ENCODE measurements around the gene POLR2H. TPM values are rescaled to one million over a fixed set of nuclear protein-coding genes. Genes with fewer than 3 reads are reported as not detected.

Gene POLR2H
- total and polyA plus RNA-seq, 3 donors from 2014 or later: 65.0 to 76.4 (median 72.2) TPM

DNA sequence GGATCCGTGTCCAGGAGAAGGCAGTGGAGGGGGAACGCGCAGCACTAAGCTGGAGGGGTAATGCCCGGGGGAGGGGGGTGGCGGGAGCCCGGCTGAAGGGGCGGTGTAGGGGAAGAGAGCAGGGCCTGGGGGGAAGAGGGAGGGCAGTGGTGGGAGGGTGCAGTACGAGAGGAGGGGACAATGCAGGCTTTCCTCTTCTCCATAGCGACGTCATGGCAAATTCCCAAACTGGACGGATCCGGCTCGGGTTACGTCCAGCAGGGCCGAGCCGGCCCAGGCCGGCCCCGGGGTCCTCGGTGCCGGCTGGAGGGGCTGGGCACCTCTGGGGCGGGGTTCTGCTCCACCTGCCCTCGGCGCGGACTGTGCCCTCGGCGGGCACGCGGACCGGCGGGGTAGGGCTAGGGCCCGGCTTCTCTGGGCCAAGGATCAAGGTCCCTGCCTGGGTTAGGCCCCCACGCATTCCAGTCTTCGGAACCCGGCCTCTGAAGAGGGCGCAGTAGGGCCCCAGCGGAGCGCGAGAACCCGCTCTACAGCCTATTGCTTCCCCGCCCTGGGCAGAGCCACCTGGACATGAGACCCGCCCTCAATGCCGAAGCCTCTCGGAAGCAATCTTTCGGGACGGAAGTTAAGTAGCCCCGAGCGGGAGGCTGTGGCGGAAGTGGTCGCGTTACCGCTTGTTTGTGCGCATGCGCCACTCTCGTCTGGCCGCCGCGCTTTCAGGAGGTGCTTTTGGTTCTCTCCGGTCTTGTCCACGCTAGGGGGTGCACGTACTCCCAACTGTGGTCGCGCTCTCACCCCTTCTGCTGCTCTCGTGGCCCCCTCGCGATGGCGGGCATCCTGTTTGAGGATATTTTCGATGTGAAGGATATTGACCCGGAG lies 1.4 kb downstream of the POLR2H start:
- intact Hi-C loops (cut with DNase I; ENCODE audit: low total_unique reads): loop anchor here (10.0 kb wide), 1 partner anchor 48 kb away; the partner anchor contains the start of gene EIF4G1
- DNase-seq: peak; percentile 96
- Histone ChIP-seq H3K4me3 (peak overlapping the region; percentile 85 to 86), H3K4me1 (peaks cover 39% of the 10 kb centered on the region), H3K27me3 (no peaks in the 10 kb centered on the region), H3K27ac (peak overlapping the region; percentile 96 to 98), H3K9me3 (no peaks in the 10 kb centered on the region), H3K36me3 (ENCODE audit: low read depth, missing control alignments) (no peaks in the 10 kb centered on the region)
- WGBS, 2 donors: 0 to 1% methylated on average over 32 to 60 of the region's 68 CpGs
- TF ChIP-seq, protein P1, sequence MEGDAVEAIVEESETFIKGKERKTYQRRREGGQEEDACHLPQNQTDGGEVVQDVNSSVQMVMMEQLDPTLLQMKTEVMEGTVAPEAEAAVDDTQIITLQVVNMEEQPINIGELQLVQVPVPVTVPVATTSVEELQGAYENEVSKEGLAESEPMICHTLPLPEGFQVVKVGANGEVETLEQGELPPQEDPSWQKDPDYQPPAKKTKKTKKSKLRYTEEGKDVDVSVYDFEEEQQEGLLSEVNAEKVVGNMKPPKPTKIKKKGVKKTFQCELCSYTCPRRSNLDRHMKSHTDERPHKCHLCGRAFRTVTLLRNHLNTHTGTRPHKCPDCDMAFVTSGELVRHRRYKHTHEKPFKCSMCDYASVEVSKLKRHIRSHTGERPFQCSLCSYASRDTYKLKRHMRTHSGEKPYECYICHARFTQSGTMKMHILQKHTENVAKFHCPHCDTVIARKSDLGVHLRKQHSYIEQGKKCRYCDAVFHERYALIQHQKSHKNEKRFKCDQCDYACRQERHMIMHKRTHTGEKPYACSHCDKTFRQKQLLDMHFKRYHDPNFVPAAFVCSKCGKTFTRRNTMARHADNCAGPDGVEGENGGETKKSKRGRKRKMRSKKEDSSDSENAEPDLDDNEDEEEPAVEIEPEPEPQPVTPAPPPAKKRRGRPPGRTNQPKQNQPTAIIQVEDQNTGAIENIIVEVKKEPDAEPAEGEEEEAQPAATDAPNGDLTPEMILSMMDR (IDR thresholded peaks at IDR 0.05): peak; percentile 37 to 55 (median 48)
- peak; percentile 67 for TF ChIP-seq POLR2A (IDR thresholded peaks at IDR 0.05)

DNA sequence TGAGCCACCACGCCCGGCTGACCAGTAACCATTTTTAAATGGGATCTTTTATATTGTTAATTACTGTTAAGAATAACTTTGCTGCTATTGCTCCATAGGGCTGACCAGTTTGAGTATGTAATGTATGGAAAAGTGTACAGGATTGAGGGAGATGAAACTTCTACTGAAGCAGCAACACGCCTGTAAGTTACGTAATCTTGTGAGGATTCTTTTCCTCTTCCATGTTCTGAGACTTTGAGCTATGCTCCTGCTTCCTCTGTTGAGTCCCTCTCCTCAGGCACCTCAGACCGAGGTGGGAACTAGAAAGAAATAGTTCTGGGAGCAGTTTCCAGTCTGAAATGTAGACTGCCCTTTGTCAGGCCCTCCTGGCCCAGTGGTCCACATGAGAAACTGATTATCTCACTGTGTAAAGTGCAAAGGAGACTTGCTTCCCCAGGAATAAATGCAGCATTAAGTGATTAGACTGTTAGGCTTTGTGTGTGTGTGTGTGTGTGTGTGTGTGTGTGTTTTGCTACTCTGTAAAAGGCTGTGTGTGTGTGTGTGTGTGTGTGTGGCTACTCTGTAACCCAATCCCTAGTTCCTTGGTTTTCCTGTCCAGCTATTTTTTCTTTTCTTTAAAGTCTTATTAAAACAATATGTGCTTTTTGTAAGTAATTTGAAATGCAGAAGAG lies 5.2 kb downstream of the POLR2H start:
- H3K4me1 ChIP-seq: peaks cover 15% of the 10 kb centered on the region
- no peak overlapping the region for H3K4me3 ChIP-seq
- no peak for DNase-seq
- H3K27me3 ChIP-seq: no peaks in the 10 kb centered on the region
- intact Hi-C loops (cut with DNase I; ENCODE audit: low total_unique reads): loop anchor here (10.0 kb wide), 1 partner anchor 52 kb away; the partner anchor contains the start of gene EIF4G1
- no peak for TF ChIP-seq POLR2A (IDR thresholded peaks at IDR 0.05)
- TF ChIP-seq, protein P1 (IDR thresholded peaks at IDR 0.05): no peak
- no peaks in the 10 kb centered on the region for H3K36me3 ChIP-seq (ENCODE audit: low read depth, missing control alignments)
- no peak overlapping the region for H3K27ac ChIP-seq
- WGBS, 2 donors: 86 to 87% methylated on average over 5 of the region's 5 CpGs
- H3K9me3 ChIP-seq: no peaks in the 10 kb centered on the region

DNA sequence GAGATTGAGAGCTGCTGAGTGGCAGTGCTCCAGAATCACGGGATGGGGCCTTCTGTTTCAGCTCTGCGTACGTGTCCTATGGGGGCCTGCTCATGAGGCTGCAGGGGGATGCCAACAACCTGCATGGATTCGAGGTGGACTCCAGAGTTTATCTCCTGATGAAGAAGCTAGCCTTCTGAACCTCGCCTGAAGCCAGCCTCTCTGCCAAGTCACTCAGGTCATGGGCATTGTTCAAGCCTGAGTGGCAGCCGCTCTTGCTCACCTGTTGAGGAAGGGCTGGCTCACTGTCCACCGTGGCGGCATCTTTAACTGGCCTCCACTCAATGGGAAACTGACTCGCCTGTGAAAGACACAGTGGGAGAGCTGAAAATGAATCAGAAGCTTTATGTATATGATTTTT lies 6.6 kb downstream of the POLR2H start:
- Histone ChIP-seq H3K27ac (no peak overlapping the region), H3K36me3 (ENCODE audit: low read depth, missing control alignments) (no peaks in the 10 kb centered on the region), H3K4me3 (no peak overlapping the region), H3K27me3 (no peaks in the 10 kb centered on the region), H3K4me1 (peaks cover 18% of the 10 kb centered on the region), H3K9me3 (no peaks in the 10 kb centered on the region)
- no peak for DNase-seq
- WGBS, 2 donors: 72 to 81% methylated on average over 8 to 9 of the region's 9 CpGs
- intact Hi-C loops (cut with DNase I; ENCODE audit: low total_unique reads): loop anchor here (10.0 kb wide), 1 partner anchor 53 kb away; the partner anchor contains the start of gene EIF4G1
- no peak for TF ChIP-seq POLR2A (IDR thresholded peaks at IDR 0.05)
- TF ChIP-seq, protein P1 (IDR thresholded peaks at IDR 0.05): no peak

DNA sequence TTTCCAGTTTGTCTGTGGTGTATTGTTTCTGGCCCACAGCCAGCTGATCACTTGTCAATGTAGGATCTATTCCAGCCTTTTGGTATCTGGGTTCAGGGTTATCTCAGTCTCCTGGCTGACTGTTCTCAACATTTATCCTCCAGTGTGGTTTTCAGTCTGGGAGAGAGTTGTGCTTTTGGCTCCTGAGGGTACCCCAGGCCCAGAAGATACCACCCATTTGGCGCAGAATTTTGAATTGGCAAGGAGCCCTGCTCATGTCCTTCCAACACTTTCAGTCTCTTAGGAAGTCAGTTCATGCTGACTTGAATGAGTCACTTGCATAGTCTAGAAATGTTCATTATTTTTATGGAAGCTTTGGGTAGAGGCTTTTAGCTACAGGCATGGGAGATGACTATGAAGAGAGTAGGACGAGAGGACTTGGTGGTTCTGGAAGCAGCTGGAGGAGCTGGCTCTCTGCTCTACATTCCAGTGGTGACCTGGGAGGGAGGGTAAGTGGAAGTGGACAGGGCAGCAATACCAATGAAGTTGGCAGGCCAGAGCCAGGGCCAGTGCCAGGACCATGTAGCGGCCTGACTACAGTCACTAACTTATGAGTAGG lies 7.2 kb downstream of the POLR2H start:
- no peaks in the 10 kb centered on the region for H3K27me3 ChIP-seq
- no peak for DNase-seq
- no peaks in the 10 kb centered on the region for H3K36me3 ChIP-seq (ENCODE audit: low read depth, missing control alignments)
- no peaks in the 10 kb centered on the region for H3K9me3 ChIP-seq
- peaks cover 16% of the 10 kb centered on the region for H3K4me1 ChIP-seq
- no peak overlapping the region for H3K4me3 ChIP-seq
- intact Hi-C loops (cut with DNase I; ENCODE audit: low total_unique reads): loop anchor here (10.0 kb wide), 1 partner anchor 54 kb away; the partner anchor contains the start of gene EIF4G1
- no peak for TF ChIP-seq POLR2A (IDR thresholded peaks at IDR 0.05)
- WGBS, 2 donors: 45 to 58% methylated on average over 3 of the region's 3 CpGs
- no peak overlapping the region for H3K27ac ChIP-seq
